Central memory CD8-positive, alpha-beta T cell (primary cell): ENCODE data around the gene TRIM6.
"Not testable (repeated sequence)": the region's sequence is repeated elsewhere in the genome, so short reads cannot be mapped to it uniquely, and the experiment has no call there.

Experiments used
- ATAC-seq: fragments of 150-1000 bp; cut with Tn5 transposase; replicated peaks from 2 replicates; pipeline ENCODE4 v1.10.0; 2022; ENCODE audit warnings: mild to moderate bottlenecking, moderate FRiP score, moderate number of reproducible peaks; ENCODE audit not compliant: poor library complexity, severe bottlenecking; ENCODE audit errors: extremely low read depth
- DNase-seq, 2 donors: peaks; one replicate each; pipeline ENCODE4 v3.0.0; 2021; ENCODE audit warnings: low spot score in 2 of 2
- H3K27ac Mint-ChIP-seq: one replicate; pipeline ENCODE4 v1.8.0; 2022; ENCODE audit warnings: low read depth, mild to moderate bottlenecking, moderate library complexity, mixed read lengths
- H3K27me3 Mint-ChIP-seq: one replicate; pipeline ENCODE4 v1.8.0; 2022; ENCODE audit warnings: mixed read lengths
- H3K36me3 Mint-ChIP-seq: one replicate; pipeline ENCODE4 v1.8.0; 2022; ENCODE audit warnings: mild to moderate bottlenecking, moderate library complexity, mixed read lengths; ENCODE audit not compliant: insufficient read depth
- H3K4me1 Mint-ChIP-seq: one replicate; pipeline ENCODE4 v1.8.0; 2022; ENCODE audit warnings: mixed read lengths
- H3K4me3 Mint-ChIP-seq: one replicate; pipeline ENCODE4 v1.8.0; 2022; ENCODE audit warnings: mild to moderate bottlenecking, moderate library complexity, mixed read lengths
- H3K9me3 Mint-ChIP-seq: one replicate; pipeline ENCODE4 v1.8.0; 2022; ENCODE audit warnings: mixed read lengths

The TRIM6 gene

GRCh38 chr11:5581014-5581413 is 15.4 kb upstream of the TRIM6 start:
- no peak overlapping the region for H3K4me3 Mint-ChIP-seq
- no peak for ATAC-seq
- H3K9me3 Mint-ChIP-seq, result no peaks in the 10 kb centered on the region
- H3K36me3 Mint-ChIP-seq, result no peaks in the 10 kb centered on the region
- H3K27ac Mint-ChIP-seq, result no peak overlapping the region
- no peak for DNase-seq
- no peaks in the 10 kb centered on the region for H3K27me3 Mint-ChIP-seq
- H3K4me1 Mint-ChIP-seq, result no peaks in the 10 kb centered on the region

GRCh38 chr11:5584458-5584857 is 12.0 kb upstream of the TRIM6 start:
- not testable (repeated sequence) for H3K4me1 Mint-ChIP-seq, DNase-seq, ATAC-seq, H3K27me3 Mint-ChIP-seq, H3K27ac Mint-ChIP-seq, H3K36me3 Mint-ChIP-seq, H3K9me3 Mint-ChIP-seq, H3K4me3 Mint-ChIP-seq

GRCh38 chr11:5589906-5590305 is 6.5 kb upstream of the TRIM6 start:
- not testable (repeated sequence) for H3K4me1 Mint-ChIP-seq, H3K4me3 Mint-ChIP-seq, ATAC-seq, H3K27me3 Mint-ChIP-seq, H3K27ac Mint-ChIP-seq, DNase-seq, H3K9me3 Mint-ChIP-seq, H3K36me3 Mint-ChIP-seq

- Mint-ChIP-seq H3K36me3 (no peaks in the 10 kb centered on the region), H3K27me3 (peaks cover 7% of the 10 kb centered on the region), H3K4me3 (no peak overlapping the region), H3K9me3 (no peaks in the 10 kb centered on the region), H3K4me1 (no peaks in the 10 kb centered on the region), H3K27ac (no peak overlapping the region)
- ATAC-seq (no peak), DNase-seq (no peak)
Observed at GRCh38 chr11:5591613-5592012, 4.8 kb upstream of the TRIM6 start.

- Mint-ChIP-seq H3K4me3 (no peak overlapping the region), H3K27ac (peak overlapping the region; percentile 75), H3K4me1 (no peaks in the 10 kb centered on the region), H3K9me3 (no peaks in the 10 kb centered on the region), H3K36me3 (peaks cover 1% of the 10 kb centered on the region), H3K27me3 (peaks cover 17% of the 10 kb centered on the region)
- DNase-seq (no peak), ATAC-seq (no peak)
Observed at GRCh38 chr11:5592615-5593014, 3.8 kb upstream of the TRIM6 start.

- no peak for DNase-seq
- H3K4me1 Mint-ChIP-seq, result no peaks in the 10 kb centered on the region
- H3K27ac Mint-ChIP-seq, result peak overlapping the region; percentile 75
- no peaks in the 10 kb centered on the region for H3K9me3 Mint-ChIP-seq
- H3K27me3 Mint-ChIP-seq, result peaks cover 22% of the 10 kb centered on the region
- H3K36me3 Mint-ChIP-seq, result peaks cover 1% of the 10 kb centered on the region
- H3K4me3 Mint-ChIP-seq, result no peak overlapping the region
- no peak for ATAC-seq
Observed at GRCh38 chr11:5593146-5593545, 3.3 kb upstream of the TRIM6 start.

GRCh38 chr11:5597953-5598352 is 1.5 kb downstream of the TRIM6 start:
- Mint-ChIP-seq H3K36me3 (peaks cover 1% of the 10 kb centered on the region), H3K4me1 (no peaks in the 10 kb centered on the region), H3K27ac (no peak overlapping the region), H3K9me3 (no peaks in the 10 kb centered on the region), H3K27me3 (peaks cover 25% of the 10 kb centered on the region), H3K4me3 (no peak overlapping the region)
- DNase-seq (no peak), ATAC-seq (no peak)

- peaks cover 4% of the 10 kb centered on the region for H3K36me3 Mint-ChIP-seq
- H3K9me3 Mint-ChIP-seq, result no peaks in the 10 kb centered on the region
- no peaks in the 10 kb centered on the region for H3K4me1 Mint-ChIP-seq
- no peak overlapping the region for H3K27ac Mint-ChIP-seq
- no peak overlapping the region for H3K4me3 Mint-ChIP-seq
- DNase-seq (peak; percentile 19 to 31), ATAC-seq (peak; percentile 78)
- H3K27me3 Mint-ChIP-seq, result peaks cover 25% of the 10 kb centered on the region
Observed at GRCh38 chr11:5600374-5600851, 4.0 kb downstream of the TRIM6 start.

GRCh38 chr11:5602791-5603190 is 6.4 kb downstream of the TRIM6 start:
- not testable (repeated sequence) for DNase-seq, H3K27ac Mint-ChIP-seq, H3K27me3 Mint-ChIP-seq, ATAC-seq, H3K36me3 Mint-ChIP-seq, H3K4me1 Mint-ChIP-seq, H3K9me3 Mint-ChIP-seq, H3K4me3 Mint-ChIP-seq

GRCh38 chr11:5603326-5603725 is 6.9 kb downstream of the TRIM6 start:
- no peak for ATAC-seq
- H3K36me3 Mint-ChIP-seq, result peaks cover 2% of the 10 kb centered on the region
- no peak for DNase-seq
- no peak overlapping the region for H3K4me3 Mint-ChIP-seq
- no peaks in the 10 kb centered on the region for H3K9me3 Mint-ChIP-seq
- peaks cover under 1% of the 10 kb centered on the region for H3K27me3 Mint-ChIP-seq
- no peak overlapping the region for H3K27ac Mint-ChIP-seq
- no peaks in the 10 kb centered on the region for H3K4me1 Mint-ChIP-seq

- H3K27ac Mint-ChIP-seq, result no peak overlapping the region
- H3K36me3 Mint-ChIP-seq, result peaks cover 2% of the 10 kb centered on the region
- H3K9me3 Mint-ChIP-seq, result no peaks in the 10 kb centered on the region
- no peaks in the 10 kb centered on the region for H3K4me1 Mint-ChIP-seq
- no peak overlapping the region for H3K4me3 Mint-ChIP-seq
- no peak for ATAC-seq
- no peaks in the 10 kb centered on the region for H3K27me3 Mint-ChIP-seq
- DNase-seq, result no peak
Observed at GRCh38 chr11:5604896-5605295, 8.5 kb downstream of the TRIM6 start.

- no peaks in the 10 kb centered on the region for H3K27me3 Mint-ChIP-seq
- no peak for ATAC-seq
- H3K36me3 Mint-ChIP-seq, result peaks cover 2% of the 10 kb centered on the region
- DNase-seq, result no peak
- H3K4me1 Mint-ChIP-seq, result no peaks in the 10 kb centered on the region
- no peaks in the 10 kb centered on the region for H3K9me3 Mint-ChIP-seq
- H3K27ac Mint-ChIP-seq, result no peak overlapping the region
- no peak overlapping the region for H3K4me3 Mint-ChIP-seq
Observed at GRCh38 chr11:5605849-5606248, 9.4 kb downstream of the TRIM6 start.

- no peaks in the 10 kb centered on the region for H3K9me3 Mint-ChIP-seq
- H3K36me3 Mint-ChIP-seq, result peaks cover 1% of the 10 kb centered on the region
- no peak overlapping the region for H3K27ac Mint-ChIP-seq
- ATAC-seq, result no peak
- no peaks in the 10 kb centered on the region for H3K4me1 Mint-ChIP-seq
- H3K4me3 Mint-ChIP-seq, result no peak overlapping the region
- H3K27me3 Mint-ChIP-seq, result no peaks in the 10 kb centered on the region
- DNase-seq, result no peak
Observed at GRCh38 chr11:5608808-5609207, 12.4 kb downstream of the TRIM6 start.

- Mint-ChIP-seq H3K4me1 (no peaks in the 10 kb centered on the region), H3K4me3 (no peak overlapping the region), H3K27me3 (no peaks in the 10 kb centered on the region), H3K36me3 (no peaks in the 10 kb centered on the region), H3K9me3 (no peaks in the 10 kb centered on the region), H3K27ac (no peak overlapping the region)
- DNase-seq, result no peak
- no peak for ATAC-seq
Observed at GRCh38 chr11:5610446-5610845, 14.0 kb downstream of the TRIM6 start.
